DOHH2 (cell line): ENCODE measurements around the gene CTIF.

Source experiments
- CTCF ChIP-seq: fragments of 200-600 bp; sonication (generic); IDR thresholded peaks from one replicate; pipeline ENCODE4 v1.5.1; 2014; ENCODE audit warnings: antibody characterized with exemption, mild to moderate bottlenecking, low read depth, low read length; ENCODE audit not compliant: poor library complexity, severe bottlenecking
- EZH2phosphoT487 ChIP-seq: fragments of 200-600 bp; sonication (generic); IDR thresholded peaks from 2 replicates; pipeline ENCODE4 v1.6.1; 2017; ENCODE audit warnings: borderline replicate concordance, mild to moderate bottlenecking, antibody characterized with exemption, low read length, moderate library complexity, mixed read lengths

GRCh38 chr18:48643262-48643661 lies 104.4 kb downstream of the CTIF start:
- TF ChIP-seq CTCF (no peak), EZH2phosphoT487 (no peak)
